ENCODE measurements around the gene KREMEN1.

- TF ChIP-seq, protein P1, sequence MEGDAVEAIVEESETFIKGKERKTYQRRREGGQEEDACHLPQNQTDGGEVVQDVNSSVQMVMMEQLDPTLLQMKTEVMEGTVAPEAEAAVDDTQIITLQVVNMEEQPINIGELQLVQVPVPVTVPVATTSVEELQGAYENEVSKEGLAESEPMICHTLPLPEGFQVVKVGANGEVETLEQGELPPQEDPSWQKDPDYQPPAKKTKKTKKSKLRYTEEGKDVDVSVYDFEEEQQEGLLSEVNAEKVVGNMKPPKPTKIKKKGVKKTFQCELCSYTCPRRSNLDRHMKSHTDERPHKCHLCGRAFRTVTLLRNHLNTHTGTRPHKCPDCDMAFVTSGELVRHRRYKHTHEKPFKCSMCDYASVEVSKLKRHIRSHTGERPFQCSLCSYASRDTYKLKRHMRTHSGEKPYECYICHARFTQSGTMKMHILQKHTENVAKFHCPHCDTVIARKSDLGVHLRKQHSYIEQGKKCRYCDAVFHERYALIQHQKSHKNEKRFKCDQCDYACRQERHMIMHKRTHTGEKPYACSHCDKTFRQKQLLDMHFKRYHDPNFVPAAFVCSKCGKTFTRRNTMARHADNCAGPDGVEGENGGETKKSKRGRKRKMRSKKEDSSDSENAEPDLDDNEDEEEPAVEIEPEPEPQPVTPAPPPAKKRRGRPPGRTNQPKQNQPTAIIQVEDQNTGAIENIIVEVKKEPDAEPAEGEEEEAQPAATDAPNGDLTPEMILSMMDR (IDR thresholded peaks at IDR 0.05; ENCODE audit: poor library complexity): no peak
- TF ChIP-seq EZH2 (IDR thresholded peaks at IDR 0.05; ENCODE audit: borderline replicate concordance) (no peak), EZH2phosphoT487 (IDR thresholded peaks at IDR 0.05; ENCODE audit: low read depth, severe bottlenecking, unreplicated experiment) (no peak)
Observed at GRCh38 chr22:29216873-29217666, 144.2 kb downstream of the KREMEN1 start.
